DMS53 treated with DMSO at 0.1 percent for 48 hours (cell line): Measurements from ENCODE around the gene ARL4D.
"Not testable (repeated sequence)": the region's sequence is repeated elsewhere in the genome, so short reads cannot be mapped to it uniquely, and the experiment has no call there.

Experiments used
- DNase-seq: peaks from one replicate; lab custom pipeline; 2025; ENCODE audit not compliant: unreplicated experiment; lab: John Stamatoyannopoulos, UW

ARL4D gene

DNA sequence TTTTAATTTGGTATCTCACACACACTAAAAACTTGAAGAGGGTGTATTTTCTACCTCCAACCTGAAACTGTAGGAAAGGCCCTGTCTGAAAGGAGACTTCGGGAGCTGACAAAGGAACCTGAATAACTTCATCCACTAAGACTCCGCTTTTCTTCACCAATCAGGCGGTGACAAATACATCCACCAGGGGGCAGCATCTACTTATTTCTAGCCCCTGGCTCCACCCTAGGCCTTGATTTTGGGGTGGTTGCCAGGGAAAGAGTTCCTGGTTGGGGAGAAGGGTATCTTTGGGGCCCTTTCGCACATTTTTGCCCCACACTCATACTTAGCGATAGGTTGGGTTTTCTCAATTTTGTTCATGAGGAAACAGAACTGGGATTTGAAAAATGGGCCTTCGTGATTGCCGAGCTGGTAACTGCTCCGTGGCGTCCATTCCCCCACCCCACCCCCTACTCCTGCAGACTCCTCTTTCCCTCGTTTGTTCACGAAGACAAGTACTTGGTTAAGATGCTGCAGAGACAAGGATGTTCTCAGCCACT is 4.8 kb upstream of the ARL4D start:
- peak; percentile 72 for DNase-seq

- DNase-seq = not testable (repeated sequence)
Observed at GRCh38 chr17:43394696-43395095, 4.1 kb upstream of the ARL4D start.

GRCh38 chr17:43395165-43395564 is 3.6 kb upstream of the ARL4D start:
- DNase-seq = no peak

GRCh38 chr17:43396491-43397060 is 2.2 kb upstream of the ARL4D start:
- DNase-seq = no peak

GRCh38 chr17:43399839-43400328 is 1.1 kb downstream of the ARL4D start:
- no peak for DNase-seq

GRCh38 chr17:43400943-43401717 is 2.3 kb downstream of the ARL4D start:
- DNase-seq = peak; percentile 54

DNA sequence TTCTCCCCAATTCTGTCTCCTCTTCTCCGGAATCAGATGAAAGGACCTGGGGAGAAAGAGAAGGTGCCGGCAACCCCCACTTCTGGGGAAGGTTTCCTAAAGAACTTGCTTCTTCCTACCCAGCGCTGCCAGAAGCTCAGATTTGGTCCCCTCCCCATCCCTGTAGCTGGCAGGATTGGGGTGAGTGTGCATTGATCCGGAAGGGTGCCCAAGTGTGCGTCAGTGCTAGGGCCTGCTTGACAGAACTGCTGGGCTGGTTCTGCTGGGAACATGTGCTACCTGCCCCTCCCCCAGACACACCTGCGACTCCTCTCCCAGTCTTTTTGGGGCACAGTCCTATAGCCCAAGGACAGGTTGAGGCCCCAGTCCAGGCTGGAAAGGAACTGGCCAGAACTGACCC is 3.3 kb downstream of the ARL4D start:
- no peak for DNase-seq

GRCh38 chr17:43402567-43402966 is 3.8 kb downstream of the ARL4D start:
- DNase-seq = no peak

DNA sequence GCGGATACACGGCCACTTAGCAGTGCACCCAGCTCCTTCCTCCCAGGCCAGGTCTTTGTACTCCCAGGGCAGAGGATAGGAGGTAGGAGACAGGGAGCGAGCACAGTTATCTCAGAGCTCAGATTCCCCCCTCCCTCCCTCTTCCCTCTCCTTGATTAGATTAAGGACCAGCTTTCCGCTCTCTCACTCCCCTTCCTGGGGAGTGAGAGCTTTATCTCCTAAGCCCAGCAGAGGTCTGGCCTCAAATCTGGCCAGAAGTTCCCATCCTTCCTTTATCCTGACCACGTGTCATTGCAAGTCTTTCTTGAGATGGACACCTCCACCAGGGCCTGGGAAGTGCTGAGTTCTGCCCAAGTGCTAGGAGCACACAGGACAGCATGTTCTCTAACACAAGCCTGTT is 5.1 kb downstream of the ARL4D start:
- DNase-seq = no peak

GRCh38 chr17:43405861-43406260 is 7.1 kb downstream of the ARL4D start:
- no peak for DNase-seq

- DNase-seq = no peak
Observed at GRCh38 chr17:43406676-43407645, 8.2 kb downstream of the ARL4D start.

DNA sequence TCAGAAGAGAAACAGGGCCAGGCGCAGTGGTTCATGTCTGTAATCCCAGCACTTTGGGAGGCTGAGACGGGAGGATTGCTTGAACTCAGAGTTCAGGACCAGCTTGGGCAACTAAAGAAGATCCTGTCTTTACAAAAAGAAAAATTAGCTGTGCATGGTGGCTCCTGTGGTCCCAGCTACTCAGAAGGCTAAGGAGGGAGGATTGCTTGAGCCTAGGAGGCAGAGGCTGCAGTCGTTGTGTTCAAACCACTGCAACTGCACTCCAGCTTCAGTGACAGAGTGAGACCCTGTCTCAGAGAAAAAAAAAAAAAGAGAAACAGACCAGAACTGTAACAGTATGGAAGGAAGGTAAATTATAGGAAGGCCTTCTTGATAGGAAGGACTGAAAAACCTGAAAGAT is 10.3 kb downstream of the ARL4D start:
- DNase-seq = no peak

GRCh38 chr17:43410557-43411368 is 12.0 kb downstream of the ARL4D start:
- no peak for DNase-seq

- no peak for DNase-seq
Observed at GRCh38 chr17:43411369-43411677, 12.5 kb downstream of the ARL4D start.

GRCh38 chr17:43411749-43412148 is 13.0 kb downstream of the ARL4D start:
- no peak for DNase-seq

DNA sequence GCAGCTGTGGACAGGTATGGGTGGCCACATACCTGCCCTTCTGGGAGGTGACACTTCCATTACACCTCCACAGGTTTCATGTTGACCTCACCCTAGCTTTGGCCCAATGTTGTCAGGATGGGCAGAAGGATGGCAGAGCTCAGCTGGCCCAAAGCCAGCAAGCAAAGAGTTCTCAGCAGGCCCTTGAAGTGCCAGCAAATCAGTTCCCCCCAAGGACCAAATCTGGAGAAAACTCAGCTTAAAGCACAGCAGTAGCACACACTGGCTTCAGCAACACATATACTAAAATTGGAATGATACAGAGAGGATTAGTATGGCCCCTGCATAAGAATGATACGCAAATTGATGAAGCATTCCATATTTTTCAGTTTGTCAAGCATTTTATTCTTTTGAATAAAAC is 13.4 kb downstream of the ARL4D start:
- no peak for DNase-seq

GRCh38 chr17:43416998-43417890 is 18.5 kb downstream of the ARL4D start:
- DNase-seq = no peak

- peak; percentile 67 for DNase-seq
Observed at GRCh38 chr17:43418441-43419374, 19.9 kb downstream of the ARL4D start.
